ENCODE data around the gene HSCB.
A peak's percentile ranks its signal among the peaks of the same experiment; 100 is the strongest.
"Not testable (repeated sequence)": the region's sequence is repeated elsewhere in the genome, so short reads cannot be mapped to it uniquely, and the experiment has no call there.

HSCB gene

GRCh38 chr22:28742562-28742962 is 723 bp downstream of the HSCB start:
- DNase-seq (ENCODE audit: low read depth), result no peak
- TF ChIP-seq, protein P1, sequence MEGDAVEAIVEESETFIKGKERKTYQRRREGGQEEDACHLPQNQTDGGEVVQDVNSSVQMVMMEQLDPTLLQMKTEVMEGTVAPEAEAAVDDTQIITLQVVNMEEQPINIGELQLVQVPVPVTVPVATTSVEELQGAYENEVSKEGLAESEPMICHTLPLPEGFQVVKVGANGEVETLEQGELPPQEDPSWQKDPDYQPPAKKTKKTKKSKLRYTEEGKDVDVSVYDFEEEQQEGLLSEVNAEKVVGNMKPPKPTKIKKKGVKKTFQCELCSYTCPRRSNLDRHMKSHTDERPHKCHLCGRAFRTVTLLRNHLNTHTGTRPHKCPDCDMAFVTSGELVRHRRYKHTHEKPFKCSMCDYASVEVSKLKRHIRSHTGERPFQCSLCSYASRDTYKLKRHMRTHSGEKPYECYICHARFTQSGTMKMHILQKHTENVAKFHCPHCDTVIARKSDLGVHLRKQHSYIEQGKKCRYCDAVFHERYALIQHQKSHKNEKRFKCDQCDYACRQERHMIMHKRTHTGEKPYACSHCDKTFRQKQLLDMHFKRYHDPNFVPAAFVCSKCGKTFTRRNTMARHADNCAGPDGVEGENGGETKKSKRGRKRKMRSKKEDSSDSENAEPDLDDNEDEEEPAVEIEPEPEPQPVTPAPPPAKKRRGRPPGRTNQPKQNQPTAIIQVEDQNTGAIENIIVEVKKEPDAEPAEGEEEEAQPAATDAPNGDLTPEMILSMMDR (conservative IDR thresholded peaks at IDR 0.05; ENCODE audit: low read length), result no peak
- H3K4me3 ChIP-seq (ENCODE audit: low read length), result peak overlapping the region; percentile 92

DNA sequence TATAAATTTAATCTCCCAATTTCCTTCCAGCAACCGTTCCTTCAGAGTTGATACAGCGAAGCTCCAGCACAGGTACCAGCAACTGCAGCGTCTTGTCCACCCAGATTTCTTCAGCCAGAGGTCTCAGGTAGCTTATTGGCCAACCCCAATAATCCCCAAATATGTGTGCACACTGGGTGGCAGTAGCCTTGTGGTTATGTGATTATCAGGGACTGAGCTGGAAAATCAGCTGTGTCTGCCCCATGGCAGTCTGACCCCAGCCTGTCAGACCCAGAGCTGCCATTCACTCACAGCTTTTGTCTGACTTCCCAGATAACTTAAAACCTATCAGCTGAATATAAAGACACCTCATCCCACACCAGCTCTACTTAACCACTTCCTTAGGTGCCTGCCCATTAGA is 2.0 kb downstream of the HSCB start:
- H3K4me3 ChIP-seq (ENCODE audit: low read length), result no peak overlapping the region
- no peak for DNase-seq (ENCODE audit: low read depth)
- TF ChIP-seq, protein P1 (conservative IDR thresholded peaks at IDR 0.05; ENCODE audit: low read length), result no peak

DNA sequence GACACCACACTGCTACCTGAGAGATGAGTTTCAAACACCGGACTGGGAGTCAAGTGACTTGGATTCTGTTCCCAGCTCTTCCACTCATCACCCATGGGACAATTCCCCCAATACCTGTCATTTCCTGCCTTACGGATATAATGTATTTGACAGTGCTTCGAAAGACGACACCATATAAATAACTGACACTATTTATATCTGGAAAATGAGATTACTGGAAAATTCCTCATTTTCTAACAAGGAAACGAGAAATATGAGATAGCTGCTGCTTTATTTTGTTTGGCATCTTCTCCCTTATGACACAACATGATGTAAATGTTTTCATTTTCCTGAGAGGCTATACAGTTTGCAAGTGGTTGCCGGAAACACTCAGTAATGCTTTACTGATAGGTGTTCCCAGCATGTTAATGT is 8.6 kb downstream of the HSCB start:
- peak; percentile 25 for DNase-seq (ENCODE audit: low read depth)
- H3K4me3 ChIP-seq (ENCODE audit: low read length), result no peak overlapping the region
- TF ChIP-seq, protein P1 (conservative IDR thresholded peaks at IDR 0.05; ENCODE audit: low read length), result no peak

DNA sequence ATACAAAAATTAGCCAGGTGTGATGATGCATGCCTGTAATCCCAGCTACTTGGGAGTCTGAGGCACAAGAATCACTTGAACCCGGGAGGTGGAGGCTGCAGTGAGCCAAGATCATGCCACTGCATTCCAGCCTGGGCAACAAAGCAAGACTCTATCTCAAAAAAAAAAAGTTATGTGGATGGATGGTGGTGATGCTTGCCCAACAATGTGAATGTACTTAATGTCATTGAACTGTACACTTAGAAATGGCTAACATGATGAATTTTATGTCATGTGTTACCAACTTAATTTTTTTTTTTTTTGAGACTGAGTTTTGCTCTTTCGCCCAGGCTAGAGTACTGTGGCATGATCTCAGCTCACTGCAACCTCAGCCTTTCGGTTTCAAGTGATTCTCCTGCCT is 12.7 kb downstream of the HSCB start:
- DNase-seq (ENCODE audit: low read depth); H3K4me3 ChIP-seq (ENCODE audit: low read length): not testable (repeated sequence)

DNA sequence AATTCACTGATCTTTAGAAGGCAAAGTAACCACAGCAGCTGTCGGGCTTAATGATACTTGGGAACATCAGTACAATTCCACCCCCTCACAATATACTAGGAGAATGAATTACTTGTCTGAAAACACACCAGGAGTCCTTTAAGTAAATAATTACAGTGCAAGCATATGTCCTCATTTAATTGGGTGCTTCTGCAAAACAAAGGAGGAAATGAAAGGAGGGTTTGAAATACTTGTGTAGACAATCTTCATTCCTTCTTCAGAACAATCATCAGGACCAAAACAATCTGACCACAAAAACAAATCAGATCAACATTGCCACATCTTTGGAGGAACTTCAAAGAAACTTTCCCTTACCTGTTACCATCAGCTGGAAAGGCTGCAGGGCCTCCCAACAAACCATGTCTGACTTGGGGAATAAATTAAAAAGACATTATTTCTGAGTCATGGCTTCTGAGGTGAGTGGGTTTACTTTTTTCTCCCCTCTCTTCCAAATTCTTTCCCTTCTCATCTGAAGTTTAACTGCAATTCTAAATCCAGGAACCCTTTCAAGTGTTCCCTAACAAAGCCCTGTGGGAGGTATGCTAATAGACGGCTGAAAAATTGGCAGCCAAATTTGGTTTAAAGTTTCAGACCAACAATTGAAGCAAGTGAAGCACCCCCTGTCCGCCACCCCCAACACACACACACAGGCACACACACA is 18.2 kb downstream of the HSCB start:
- H3K4me3 ChIP-seq (ENCODE audit: low read length), result no peak overlapping the region
- TF ChIP-seq, protein P1 (conservative IDR thresholded peaks at IDR 0.05; ENCODE audit: low read length), result no peak
- no peak for DNase-seq (ENCODE audit: low read depth)

GRCh38 chr22:28761449-28761755 is 19.6 kb downstream of the HSCB start:
- no peak overlapping the region for H3K4me3 ChIP-seq (ENCODE audit: low read length)
- no peak for DNase-seq (ENCODE audit: low read depth)
- TF ChIP-seq, protein P1 (conservative IDR thresholded peaks at IDR 0.05; ENCODE audit: low read length), result no peak

DNA sequence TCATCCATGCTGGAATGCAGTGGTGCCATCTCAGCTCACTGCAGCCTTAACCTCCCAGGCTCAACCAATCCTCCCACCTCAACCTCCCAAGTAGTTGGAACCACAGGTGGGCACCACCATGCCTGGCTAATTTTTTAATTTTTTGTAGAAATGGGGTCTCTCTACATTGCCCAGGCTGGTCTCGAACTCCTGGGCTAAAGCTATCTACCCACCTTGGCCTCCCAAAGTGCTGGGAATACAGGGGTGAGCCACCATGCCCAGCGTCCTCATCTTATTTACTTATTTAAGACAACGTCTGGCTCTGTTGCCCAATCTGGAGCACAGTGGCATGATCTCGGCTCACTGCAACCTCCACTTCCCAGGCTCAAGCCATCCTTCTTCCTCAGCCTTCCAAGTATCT is 20.2 kb downstream of the HSCB start:
- not testable (repeated sequence) for DNase-seq (ENCODE audit: low read depth); H3K4me3 ChIP-seq (ENCODE audit: low read length)

DNA sequence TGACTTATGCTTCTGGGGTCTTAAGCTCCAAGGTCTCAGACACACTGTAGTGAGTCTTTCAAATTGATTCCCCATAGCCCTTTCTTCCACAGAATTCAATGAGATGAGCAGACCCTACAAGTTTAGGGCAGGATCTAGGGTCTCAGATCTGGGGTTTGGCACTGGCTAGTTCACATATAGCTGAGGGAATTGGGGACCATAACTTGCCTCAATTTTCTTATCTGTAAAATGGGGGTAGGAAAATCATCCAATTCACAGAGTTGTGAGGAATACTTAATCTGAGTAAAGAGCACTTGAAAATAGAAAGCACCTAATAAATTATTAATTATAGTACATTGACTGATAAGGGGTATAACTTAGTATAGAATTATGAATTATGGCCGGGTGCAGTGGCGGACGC is 24.8 kb downstream of the HSCB start:
- TF ChIP-seq, protein P1 (conservative IDR thresholded peaks at IDR 0.05; ENCODE audit: low read length), result no peak
- H3K4me3 ChIP-seq (ENCODE audit: low read length), result no peak overlapping the region
- no peak for DNase-seq (ENCODE audit: low read depth)

Measured in AG10803 (cell line).